Hepatocyte (in vitro differentiated cells): ENCODE data around the gene NLRP14.

Source experiments
- EZH2 ChIP-seq: fragments of 200-600 bp; sonication (generic); IDR thresholded peaks from 2 replicates; pipeline ENCODE4 v1.6.1; 2016; ENCODE audit warnings: antibody characterized with exemption, mild to moderate bottlenecking, borderline replicate concordance
- TF ChIP-seq, protein P1 (sequence below): fragments of 200-600 bp; sonication (generic); IDR thresholded peaks from 2 replicates; pipeline ENCODE4 v1.5.1; 2016; ENCODE audit warnings: antibody characterized with exemption, mild to moderate bottlenecking; ENCODE audit not compliant: poor library complexity

DNA sequence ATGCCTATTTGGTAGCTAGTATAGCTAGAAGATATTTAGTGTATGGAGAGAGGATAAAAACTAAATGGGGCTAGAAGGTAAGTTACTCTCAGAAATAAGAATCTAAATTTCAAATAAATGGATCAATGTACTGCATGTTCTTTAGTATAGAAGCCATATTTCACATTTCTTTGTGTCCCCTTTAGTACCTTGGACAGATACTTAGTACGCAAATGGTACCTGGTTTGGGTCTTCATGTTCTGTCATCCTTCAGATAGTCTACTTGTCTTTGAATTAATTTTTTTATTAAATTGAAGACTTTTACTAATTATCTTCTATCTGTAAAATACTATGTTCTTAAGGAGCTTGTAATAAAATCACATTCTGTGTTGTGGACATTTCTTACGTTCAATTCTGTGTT lies 42.3 kb downstream of the NLRP14 start:
- TF ChIP-seq, protein P1, sequence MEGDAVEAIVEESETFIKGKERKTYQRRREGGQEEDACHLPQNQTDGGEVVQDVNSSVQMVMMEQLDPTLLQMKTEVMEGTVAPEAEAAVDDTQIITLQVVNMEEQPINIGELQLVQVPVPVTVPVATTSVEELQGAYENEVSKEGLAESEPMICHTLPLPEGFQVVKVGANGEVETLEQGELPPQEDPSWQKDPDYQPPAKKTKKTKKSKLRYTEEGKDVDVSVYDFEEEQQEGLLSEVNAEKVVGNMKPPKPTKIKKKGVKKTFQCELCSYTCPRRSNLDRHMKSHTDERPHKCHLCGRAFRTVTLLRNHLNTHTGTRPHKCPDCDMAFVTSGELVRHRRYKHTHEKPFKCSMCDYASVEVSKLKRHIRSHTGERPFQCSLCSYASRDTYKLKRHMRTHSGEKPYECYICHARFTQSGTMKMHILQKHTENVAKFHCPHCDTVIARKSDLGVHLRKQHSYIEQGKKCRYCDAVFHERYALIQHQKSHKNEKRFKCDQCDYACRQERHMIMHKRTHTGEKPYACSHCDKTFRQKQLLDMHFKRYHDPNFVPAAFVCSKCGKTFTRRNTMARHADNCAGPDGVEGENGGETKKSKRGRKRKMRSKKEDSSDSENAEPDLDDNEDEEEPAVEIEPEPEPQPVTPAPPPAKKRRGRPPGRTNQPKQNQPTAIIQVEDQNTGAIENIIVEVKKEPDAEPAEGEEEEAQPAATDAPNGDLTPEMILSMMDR: no peak
- no peak for TF ChIP-seq EZH2
